NCI-H526 treated with DMSO at 0.1 percent for 48 hours (cell line): ENCODE measurements around the gene UNC93B1.
"Not testable (repeated sequence)": the region's sequence is repeated elsewhere in the genome, so short reads cannot be mapped to it uniquely, and the experiment has no call there.

ENCODE experiments used
- DNase-seq: peaks from one replicate; lab custom pipeline; 2025; lab: John Stamatoyannopoulos, UW

The UNC93B1 gene

GRCh38 chr11:68009391-68010089, 5.6 kb upstream of the UNC93B1 start:
- DNase-seq: no peak

DNA sequence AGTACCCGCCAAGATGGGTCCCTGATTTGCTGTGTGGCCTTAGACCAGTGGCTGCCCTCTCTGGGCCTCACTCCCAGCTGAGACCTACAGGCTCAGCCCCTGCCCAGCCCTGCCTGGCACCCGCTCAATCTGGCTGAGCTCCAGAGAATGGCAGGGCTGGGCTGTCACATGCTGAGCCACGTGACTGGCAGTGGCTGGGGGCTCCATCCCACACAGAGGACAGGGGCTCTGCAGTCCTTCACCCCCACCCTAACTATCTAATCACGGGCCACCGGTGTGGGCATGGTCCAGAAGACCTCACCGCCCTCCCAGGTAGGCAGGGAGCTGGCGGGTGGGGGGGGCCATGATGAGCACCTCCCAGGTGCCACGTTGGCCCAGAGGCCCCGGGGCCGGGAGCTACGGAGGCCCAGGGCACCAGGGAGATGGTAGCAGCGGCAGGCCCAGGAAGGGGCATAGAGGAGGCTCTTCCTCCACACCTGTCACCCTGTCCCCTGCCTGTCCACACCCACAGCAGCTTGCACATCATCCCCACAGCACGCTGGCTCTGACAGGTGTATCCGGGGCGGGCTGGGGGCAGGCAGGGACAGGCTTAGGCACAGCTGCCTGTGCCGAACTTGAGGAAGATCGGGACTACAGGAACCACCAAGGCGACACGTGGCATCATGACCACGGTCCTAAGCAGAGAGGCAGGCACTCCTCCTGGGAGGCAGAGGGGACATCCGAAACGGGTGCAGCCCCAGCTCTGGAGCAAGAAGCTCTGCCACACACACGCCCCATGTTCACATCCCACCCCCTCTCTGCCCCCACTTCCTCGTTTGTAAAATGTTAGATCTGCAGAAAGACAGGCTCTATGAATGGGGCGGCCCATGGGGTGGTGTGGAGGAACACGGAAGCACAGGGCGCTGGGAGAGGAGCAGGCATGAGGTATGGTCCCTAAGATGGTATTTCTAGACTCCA, 4.8 kb upstream of the UNC93B1 start:
- no peak for DNase-seq

DNA sequence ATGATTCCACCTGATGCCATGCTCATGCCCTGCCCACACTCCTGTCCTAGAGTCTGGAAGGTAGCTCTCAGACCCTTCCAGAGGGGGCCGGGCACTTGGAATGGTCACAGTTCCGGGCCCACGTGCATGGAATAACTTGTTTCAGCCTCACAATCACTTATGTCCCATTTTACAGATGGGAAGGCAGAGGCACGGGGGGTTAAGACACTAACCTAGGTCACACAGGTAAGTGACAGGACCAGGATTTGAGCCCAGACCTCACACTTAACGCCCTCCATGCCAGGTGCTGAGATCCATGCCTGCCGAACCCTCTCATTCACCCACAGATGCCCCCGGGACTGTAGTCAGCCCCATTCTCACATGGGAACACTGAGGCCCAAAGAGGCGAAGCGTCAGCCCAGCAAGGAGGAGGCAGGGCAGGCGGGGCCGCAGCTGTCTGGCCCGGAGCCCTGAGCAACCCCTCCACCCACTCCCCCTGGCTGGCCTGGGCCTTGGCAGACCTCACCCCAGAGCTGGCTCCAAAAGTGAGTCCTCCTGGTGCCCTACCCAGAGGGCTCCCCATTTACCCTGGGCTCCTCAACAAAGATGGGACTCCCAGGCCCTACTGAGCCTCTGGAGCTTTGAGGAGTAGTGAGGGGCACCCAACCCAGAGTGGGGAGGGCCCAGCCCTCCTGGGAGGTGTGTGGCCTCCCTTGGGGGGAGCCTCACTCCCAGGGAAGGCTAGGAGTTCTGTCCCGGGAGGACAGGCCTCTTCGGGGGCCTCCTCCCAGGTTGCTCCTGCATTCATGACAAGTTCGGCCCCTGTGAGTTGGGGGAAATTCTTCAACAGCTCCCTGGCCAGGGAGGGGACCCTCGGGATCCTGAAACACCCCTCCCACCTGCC, 3.8 kb upstream of the UNC93B1 start:
- DNase-seq: no peak

DNA sequence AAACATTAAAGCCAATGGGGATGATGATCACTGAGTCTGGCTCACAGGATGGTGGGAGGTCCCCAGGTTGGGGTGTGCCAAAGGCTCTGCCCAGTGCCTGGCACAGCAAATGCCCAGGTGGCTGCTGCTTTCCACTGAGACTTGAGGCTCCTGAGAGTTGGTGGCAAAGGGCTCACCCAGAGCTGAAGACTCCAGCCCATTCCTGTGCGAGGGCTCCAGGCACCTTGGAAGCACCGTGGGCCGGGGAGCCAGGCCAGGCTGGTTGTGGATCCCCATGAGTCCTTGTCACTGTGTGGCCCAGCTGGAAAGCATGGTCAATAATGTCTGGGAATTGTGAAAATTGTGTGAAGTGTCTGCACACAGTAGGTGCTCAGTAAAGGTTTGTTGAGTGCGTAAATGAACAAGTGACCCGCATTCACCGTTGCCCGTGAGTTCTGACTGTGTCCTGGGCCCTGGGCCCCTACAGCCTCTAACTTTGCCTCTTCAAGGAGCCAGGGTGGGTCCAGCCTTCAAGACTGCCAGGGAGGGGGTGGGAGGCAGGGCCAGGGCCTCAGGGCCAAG, 2.8 kb upstream of the UNC93B1 start:
- no peak for DNase-seq

- DNase-seq: no peak
These were observed 846 bp upstream of the UNC93B1 start for GRCh38 chr11:68004551-68005335.

- DNase-seq: peak; percentile 47
These were observed 705 bp downstream of the UNC93B1 start for GRCh38 chr11:68002938-68003845.

DNA sequence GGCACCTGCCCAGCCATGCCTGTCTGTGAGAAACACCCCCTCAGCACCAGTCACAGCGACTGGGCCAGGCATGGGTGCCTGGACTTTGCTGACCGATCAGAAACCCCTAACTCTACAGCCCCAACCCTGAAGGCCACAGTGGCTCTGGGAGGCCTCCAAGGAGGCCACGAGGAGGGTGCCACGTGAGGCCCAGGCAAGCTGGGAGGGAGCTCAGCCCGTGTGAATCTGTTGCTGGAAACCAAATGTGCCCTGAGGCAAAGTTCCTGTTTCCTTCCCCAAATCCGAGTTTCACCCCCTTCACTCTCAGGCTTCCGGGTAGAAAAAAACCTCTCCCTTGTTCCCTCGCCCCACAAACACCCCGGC, 1.3 kb downstream of the UNC93B1 start:
- no peak for DNase-seq

GRCh38 chr11:67999704-68000103, 4.2 kb downstream of the UNC93B1 start:
- no peak for DNase-seq

GRCh38 chr11:67999201-67999629, 4.7 kb downstream of the UNC93B1 start:
- DNase-seq: no peak

GRCh38 chr11:67998150-67999045, 5.5 kb downstream of the UNC93B1 start:
- no peak for DNase-seq

GRCh38 chr11:67997475-67997921, 6.4 kb downstream of the UNC93B1 start:
- no peak for DNase-seq

- peak; percentile 78 for DNase-seq
These were observed 7.0 kb downstream of the UNC93B1 start for GRCh38 chr11:67996622-67997474.

DNA sequence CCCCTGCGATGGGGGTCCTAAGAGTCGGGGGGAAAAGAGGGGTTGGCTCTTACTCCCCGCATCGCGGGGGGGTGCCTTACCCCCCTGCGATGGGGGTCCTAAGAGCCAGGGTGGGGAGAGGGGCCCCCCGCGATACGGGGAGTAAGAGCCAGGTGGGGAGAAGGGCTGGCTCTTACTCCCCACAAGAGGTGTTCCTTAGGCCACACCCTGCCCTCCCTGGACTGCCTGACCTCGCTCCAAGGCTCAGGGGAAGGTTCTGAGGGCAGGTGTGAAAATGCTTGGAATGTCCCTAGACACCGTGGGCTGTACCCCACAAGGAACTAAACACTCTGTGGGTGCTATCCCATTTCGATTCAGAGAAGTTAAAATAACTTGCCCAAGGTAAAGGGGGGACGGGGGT, 7.8 kb downstream of the UNC93B1 start:
- DNase-seq: no peak

DNA sequence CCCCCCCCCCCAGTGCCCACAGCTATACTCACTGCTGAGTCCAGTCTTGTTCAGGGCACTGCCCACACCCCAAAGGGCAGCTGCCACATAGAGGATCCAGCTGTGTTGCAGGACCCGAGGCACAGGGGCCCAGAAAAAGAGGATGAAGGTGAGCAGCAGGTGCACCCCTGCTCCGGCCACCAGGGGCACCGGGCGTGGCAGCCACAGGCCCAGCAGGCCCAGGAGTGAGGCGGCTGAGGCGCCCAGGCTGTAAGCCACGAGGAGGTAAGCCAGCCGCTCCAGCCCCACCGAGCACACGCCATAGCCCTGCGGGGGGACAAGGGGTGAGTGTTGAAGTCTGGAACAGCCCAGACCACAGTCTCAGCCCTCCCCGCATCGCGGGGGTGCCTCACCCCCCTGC, 8.3 kb downstream of the UNC93B1 start:
- not testable (repeated sequence) for DNase-seq

DNA sequence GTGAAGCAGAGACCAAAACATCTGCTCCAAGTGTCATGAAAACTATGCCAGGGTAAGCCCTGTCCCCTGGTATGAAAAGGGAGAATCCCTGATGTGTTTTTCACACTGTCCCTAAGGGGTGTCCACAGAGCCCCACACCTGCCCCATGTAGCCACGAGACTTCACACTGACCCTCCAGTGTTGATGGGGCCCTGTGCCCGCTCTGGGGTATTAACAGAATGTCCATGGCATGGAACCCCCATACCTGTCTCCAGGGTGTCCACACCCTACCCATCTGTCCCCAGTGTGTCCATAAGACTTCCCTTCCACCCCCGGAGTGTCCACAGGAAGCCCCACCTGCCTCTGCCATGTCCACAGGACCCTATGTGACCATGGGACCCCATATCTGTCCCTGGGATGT, 8.8 kb downstream of the UNC93B1 start:
- not testable (repeated sequence) for DNase-seq

DNA sequence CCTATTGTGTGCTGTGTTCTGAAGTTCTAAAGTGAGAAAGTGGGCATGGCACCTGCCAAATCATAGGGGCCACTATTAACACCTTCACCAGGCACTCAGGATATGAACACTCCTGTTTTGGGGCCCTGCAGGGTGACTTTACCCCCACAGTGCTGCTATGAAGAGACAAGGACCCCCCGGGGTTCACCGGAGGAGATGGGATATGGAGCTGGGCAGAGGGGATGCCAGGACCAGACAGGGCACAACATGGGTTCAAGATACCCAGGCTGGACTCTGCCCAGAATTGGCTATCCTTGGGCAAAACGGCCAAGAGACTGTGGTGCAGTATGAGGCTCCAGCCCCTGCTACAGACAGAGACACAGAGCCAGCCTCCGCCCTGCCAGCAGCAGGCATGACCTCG, 9.5 kb downstream of the UNC93B1 start:
- DNase-seq: not testable (repeated sequence)

DNA sequence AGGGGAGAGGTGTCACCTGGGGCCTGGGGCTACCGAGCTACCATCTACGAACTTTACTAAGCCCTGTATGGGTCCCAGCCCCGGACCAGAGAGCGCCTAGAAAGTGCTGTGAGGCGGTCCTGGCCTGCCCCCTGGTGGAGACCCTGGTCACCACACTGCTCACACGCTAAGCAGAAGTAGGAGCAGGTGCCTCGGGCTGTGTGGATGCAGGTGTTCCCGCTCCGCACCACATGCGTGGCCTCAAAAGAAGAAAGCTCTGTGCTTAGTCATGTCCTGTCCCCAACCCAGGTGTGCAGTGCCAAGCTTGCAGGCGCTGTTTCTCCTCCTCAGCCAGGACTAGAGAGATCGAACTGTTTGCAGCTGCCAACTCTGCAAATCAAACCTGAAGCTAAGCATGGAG, 10.1 kb downstream of the UNC93B1 start:
- peak; percentile 29 for DNase-seq
